Femur (tissue), 1 donor: ENCODE measurements around the gene POLR2E.

Experiments
- DNase-seq: peaks from one replicate; pipeline ENCODE4 v3.0.0-alpha.2; 2017

Gene POLR2E

GRCh38 chr19:1042689-1043511, 52.3 kb downstream of the POLR2E start:
- DNase-seq = peak; percentile 60

GRCh38 chr19:1041835-1042685, 53.1 kb downstream of the POLR2E start:
- peak; percentile 83 for DNase-seq

GRCh38 chr19:1041272-1041834, 53.8 kb downstream of the POLR2E start:
- DNase-seq = no peak

- peak; percentile 93 for DNase-seq
Measured at GRCh38 chr19:1040476-1041271, 54.5 kb downstream of the POLR2E start.

GRCh38 chr19:1039646-1040475, 55.3 kb downstream of the POLR2E start, which contains the start of gene ABCA7:
Gene ABCA7 (plus strand): TSS chr19:1040107. CDS start chr19:1041362, 1,255 bp downstream.
- peak; percentile 97 for DNase-seq

- no peak for DNase-seq
Measured at GRCh38 chr19:1038978-1039645, 56.1 kb downstream of the POLR2E start.

GRCh38 chr19:1037621-1038064, 57.5 kb downstream of the POLR2E start:
- no peak for DNase-seq
